ENCODE results near the gene HOXB3.

HOXB3 gene

DNA sequence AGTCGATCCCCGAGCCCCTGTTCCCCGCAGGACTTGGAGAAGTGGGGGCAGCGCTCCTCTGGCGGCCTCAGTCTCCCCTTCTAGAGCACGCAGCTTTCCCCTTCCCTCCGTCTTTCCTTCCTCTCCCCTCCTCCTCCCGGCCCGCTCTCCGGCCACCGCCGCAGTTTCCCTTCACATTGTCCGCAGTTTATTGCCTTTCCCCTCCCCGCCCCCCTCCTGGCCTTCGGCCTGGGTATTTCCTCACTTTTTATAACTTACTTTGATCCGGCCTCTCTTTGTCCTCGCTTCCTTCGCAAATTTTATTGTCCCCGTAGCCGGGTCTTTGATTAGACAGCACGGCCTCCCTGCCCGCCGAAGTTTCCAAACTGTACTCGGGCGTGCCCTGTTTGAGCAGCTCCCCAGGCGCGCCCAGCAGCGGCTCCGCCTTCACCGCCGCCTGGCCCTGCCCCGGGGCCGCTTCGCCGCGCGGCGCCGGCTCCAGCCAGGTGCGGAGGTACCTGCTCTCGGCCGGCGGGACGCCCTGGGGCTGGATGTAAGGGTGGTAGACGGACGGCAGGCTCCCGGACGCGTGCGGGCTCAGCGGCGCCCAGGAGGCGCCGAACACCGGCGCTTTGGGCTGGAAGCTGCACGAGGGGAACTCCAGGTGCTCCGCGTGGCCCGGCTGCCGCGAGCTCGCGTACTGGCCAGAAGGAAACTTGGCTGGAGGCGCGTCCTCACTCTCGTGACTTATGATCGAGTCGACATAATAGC lies 35.6 kb upstream of the HOXB3 start:
- DNase-seq = no peak

DNA sequence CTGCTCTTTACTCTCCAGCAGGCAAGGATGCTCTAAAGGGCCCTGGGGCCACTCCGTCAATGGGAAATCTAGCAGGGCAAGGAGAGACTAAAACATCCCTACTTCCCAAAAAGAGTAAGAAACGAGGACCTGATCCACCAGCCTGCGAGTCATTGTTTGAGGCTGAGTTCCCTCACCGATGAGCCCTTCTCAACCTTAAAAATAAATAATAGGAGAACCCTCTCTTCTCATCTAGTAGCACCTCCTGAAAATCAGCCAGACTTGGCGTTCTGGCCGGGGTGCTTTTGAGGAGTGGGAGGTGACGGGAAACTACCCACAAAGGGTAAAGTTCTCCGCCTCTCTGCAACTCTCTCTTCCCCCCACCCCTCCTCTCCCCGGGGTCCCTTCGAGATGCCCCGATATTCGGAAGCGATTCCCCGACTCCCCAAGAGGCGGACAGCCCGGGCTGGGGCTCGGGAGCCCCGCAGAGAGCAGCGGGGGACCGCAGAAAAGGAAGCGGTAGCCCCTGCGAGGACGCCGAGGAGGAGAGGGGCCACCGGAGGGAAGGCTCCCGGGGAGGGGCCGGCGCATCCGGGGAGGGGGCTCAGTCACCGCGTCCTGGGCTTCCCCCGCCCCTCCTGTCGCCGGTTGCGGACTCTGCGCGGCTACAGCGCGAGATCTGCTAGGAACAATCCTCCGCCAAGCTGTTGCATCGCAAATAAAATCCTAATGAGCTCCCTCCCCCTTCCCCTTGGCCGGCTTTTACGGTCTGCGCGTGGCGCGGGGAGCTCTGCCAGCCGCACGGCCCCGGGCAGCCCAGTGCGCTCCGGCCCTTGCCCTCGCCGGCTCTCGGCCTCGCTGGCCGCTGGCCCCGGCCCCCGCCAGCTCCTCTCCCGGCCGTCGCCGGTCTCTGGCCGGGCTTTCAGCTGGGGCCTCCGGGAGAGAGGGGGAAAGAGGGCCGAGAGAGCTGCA lies 34.8 kb upstream of the HOXB3 start:
- no peak for DNase-seq

DNA sequence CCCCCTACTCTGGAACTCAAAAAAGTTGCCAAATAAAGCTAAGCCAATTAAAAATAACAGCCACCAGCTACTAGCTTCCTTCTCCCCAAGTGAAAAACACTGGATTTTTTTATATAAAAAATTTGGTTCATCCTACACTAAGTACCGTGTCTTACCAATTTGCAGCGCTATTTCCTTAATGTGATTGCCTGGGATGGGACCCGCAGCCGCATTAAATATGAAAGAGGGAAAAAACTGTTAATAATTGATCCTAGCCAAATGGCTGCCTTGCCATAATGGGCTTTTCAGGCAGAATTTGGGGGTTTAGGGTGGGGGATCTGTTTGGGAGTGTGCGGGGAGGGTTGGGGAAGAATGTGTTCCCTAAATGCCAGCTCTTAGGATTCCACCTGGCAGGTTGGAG lies 34.1 kb upstream of the HOXB3 start:
- DNase-seq = no peak

DNA sequence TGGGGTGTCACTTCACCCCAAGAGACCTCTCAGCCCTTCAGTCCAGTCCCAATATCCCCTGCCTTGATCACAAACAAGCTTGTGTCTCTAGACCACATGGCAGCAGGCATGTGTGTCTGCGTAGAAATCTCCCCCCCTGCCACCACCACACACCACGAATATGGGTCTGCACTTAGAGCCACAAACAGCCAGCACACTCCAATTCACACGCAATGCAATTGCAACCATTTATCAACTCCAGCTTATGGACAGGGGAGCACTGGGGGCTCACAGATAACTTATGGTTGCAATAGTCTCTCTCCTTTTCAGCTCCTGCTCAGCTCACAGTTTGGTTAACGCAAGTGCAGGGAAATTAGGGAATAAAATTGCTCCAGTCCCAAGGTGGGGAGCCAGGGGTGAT lies 33.5 kb upstream of the HOXB3 start:
- no peak for DNase-seq

DNA sequence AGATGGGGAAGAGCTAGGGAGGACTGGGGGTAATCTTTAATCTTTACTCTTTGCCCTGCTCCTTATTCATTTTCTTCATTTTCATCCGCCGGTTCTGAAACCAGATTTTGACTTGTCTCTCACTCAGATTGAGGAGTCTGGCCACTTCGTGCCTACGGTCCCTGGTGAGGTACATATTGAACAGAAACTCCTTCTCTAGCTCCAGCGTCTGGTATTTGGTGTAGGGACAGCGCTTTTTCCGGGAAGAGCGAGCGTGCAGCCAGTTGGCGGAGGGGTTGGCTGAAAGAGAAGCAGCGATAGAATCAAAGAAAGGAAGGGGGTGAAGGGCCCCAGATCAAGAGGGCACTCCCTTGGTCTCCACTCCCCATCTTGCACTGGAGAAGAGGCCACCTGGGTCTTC lies 32.8 kb upstream of the HOXB3 start:
- no peak for DNase-seq

DNA sequence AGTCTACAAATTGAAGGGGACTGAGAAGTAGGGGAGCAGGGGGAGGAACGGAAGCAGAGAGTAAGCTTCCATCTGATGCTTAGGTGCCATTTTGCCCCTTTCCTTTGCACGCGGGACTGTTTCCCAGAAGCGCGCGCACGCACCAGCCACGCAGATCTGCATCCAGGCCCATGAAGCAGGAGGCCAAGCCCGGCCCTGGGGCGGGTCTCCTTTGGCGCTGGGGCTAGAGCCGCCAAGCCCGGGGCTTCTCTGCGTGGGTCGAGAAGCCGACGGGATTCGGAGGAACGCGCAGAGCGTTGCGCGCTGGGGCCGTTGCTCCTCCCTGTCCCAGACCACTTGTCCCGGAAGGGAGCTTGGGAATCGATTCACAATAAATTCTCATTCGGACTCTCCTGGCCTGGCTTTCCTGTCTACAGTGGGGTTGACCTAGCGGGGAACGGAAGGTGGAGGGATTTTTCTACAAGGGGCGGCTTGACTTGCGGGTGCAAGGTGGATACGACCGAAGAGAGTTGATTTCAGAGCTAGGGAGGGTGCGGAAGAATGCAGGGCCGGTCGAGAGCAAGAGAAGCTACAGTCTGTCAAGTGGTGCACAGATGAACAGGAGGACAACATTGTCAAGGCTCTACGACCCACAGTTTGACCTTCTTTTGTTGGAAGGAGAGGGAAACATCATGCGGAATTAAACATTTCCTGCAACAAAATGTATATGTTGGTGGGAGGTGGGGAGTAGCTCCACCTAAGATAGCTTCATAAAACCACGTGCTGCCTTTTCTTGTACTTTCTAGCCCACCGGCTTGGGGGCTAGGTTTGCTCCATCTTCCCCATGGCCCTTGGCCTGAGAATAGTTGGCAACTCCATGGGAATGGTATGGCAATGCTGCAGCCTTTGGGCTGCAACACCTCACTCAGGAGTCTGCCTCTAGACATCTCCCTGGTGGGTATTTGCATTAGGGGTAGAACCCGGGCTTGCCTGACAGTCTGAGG lies 31.7 kb upstream of the HOXB3 start:
- no peak for DNase-seq

DNA sequence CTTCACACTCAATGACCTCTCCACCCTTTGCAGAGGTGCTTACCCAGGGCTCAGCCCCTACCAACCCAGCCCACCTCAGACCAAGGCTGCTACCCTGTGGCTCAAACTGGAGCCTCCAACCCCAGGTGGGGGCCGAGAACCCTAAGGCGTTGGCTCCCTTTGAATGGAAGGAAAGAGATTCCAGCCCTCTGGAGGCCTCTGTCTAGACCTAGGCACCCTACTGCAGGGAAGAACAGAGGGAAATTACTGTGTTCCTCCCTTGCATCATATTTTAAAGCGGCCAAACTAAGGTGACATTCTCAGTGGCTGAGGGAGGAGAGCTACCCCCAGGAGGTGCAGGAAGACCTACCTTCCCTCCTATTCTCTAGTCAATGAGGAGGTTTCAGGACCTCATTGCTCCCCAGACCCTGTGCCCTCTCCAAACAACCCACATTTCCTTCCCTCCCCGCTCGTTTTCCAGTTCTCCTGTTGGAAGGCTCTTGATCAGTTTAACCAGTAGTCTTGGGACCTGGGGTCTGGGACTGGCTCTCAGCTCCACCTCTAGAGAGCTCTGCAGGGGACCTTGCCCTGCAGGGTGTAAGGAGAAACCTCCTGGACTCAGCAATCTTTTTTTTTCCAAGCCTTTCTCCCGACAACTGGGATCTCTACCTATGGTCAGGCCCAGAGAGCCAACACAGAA lies 30.6 kb upstream of the HOXB3 start:
- DNase-seq = no peak

DNA sequence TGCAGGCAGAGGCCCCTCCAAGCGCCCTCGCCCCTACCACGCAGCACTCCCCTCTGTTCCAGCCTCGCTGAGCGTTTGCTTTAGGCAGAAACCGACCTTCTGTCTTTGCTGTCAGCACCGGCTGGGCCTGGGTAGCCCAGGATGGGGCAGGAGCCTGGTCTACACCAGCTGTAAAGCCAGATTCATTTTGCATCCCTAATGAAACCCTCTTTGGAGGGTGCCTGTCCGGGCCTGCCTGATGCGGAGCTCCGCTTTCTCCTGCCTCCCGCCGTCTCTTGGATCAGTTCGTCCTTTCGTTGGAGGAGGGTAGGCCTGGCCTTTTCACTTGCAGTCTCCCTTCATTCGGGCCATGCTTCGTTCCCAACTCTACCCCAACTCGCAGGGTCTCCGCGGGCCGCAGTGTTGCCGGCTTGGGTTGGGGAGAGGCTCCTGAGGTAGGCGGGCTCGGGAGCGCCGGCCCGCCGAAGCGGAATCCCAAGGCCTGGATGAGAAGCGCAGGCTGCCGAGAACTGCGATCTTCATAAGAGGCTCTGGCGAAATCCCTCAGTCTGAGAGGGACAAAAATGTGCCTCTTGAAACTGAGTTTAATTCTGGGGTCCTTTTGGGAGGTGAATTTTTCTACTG lies 29.9 kb upstream of the HOXB3 start:
- no peak for DNase-seq

DNA sequence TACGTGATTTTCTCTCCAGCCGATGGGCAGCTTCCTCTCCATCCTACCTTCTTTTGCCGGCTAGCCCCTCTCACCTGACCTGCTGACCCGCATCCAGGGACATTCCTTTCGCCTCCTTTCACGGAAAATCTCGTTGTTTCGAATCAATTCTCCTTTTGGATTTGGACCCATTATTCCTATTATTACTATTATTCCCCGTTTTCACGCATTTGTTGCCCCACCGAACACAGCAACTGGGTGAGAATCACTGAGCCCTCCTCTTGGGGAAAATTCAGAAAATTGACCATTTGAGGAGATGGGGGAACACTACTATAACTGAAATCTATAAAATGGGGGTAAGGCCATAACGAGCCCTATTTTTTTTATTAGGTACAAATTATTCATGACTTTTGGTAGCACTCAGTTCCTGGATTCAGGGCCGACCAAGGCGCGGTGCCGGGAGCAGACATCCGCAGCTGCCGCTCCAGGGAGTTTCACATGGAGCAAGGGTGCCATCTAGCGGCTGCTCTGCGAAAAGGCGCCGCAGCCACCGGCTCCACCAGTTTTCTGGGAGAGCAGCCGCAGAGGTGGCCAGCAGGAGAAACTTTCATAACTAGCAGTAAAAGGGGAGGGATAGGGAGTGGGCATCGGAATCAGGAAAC lies 28.3 kb upstream of the HOXB3 start:
- peak; percentile 59 for DNase-seq

DNA sequence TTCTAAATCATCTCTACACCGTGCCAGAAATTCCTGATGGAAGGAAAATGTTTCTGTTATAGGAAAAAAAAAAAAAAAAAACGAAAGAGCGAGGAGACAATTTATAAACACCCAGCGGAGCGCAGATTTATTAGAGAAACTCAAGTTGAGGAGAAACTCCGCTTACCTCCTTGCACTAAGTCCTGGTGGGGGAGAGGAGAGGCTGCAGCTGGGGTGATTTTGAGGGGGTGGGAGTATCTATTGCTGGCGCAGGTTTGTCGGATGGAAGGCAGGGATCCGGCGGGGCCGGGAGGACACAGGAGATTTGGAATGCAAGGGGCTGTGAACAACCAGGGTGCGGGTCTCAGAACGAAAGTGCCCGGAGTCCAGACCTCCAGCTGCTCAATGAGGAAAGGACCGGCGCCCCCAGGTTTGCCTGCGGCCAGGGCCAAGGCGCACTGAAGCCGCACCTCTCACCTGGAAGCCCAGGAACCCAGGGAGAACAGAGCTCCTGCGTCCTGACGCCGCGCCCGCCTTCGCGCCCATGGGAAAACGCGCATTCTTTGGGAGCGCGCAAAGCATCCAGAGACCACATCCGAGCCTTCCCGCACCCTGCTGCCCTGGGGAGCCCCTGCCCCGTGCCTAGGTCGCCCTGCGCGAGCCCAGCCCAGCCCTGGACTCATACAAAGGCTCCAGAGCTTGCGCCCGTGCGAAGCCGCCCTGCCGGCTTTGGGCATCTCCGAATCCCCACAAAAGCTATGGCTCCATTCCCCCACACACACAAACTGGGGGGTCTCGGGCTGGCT lies 27.6 kb upstream of the HOXB3 start:
- DNase-seq = no peak

DNA sequence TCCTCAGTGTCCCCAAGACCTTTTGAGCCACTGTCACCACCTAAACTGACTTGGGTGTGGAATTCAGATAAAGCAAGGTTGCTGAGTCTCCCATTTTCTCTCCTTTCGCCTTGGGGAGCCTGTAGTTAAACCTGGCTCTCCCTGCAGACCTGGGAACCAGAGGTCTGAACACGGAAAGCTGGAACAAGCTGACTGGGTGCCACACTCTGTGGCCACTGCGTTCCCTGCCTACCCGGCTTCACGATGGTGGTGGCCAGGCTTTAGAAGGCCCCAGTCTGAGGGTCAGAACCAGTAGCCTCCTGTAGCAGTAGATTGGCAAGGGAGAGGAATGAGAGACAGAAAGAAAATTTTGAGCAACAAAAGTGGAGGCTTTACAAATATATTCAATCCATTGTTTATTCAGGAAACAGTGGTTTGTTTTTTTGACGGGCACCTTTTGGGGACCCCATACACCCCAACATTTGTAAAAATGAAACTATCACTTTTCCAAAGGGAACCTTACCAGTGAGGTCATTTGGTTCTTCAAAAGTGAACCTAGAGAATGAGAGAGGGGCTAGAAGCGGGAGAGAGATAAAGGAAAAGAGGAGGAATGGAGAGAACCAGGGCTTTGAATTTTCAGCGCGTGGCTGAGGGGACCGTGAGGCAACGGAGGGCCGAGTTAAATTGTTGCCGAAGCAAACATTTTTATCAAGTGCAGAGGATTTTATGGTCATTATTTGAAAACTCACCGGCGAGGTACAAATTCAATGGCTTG lies 26.9 kb upstream of the HOXB3 start:
- no peak for DNase-seq

DNA sequence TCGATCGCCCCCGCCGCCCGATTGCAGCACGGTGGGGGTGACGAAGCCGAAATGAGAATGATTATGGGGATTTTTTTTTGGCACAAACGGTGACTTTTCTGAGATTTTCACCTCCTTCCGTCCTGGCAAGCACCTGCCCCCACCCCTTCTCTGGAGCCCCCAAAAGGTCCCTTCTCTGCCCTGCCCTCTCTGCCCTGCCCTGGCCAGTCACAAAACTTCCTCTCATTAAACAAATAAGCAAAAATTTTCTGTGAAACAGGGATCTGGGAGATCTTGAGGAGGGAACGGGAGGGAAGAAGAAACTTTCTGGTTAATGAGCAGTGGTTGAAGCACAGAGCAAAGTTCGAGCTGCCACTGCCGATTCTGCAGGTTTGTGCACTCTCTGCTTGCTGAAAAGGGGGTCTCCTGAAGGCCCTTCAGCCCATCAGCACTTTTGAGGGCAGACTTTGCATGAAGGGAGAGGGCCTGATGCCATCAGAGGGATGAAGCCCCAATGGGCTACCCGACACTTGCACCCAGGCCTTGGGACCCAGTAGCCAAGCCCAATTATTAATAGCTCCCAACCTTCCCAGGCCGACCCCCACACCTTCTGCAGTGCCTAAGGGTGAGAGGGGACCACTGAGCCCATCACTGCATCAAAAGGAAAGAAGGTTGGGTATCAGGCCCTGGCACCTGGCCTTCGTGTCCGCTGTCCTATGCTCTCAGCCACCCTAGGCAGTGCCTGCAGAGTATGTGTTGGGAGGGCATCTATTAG lies 26.1 kb upstream of the HOXB3 start:
- DNase-seq = no peak

DNA sequence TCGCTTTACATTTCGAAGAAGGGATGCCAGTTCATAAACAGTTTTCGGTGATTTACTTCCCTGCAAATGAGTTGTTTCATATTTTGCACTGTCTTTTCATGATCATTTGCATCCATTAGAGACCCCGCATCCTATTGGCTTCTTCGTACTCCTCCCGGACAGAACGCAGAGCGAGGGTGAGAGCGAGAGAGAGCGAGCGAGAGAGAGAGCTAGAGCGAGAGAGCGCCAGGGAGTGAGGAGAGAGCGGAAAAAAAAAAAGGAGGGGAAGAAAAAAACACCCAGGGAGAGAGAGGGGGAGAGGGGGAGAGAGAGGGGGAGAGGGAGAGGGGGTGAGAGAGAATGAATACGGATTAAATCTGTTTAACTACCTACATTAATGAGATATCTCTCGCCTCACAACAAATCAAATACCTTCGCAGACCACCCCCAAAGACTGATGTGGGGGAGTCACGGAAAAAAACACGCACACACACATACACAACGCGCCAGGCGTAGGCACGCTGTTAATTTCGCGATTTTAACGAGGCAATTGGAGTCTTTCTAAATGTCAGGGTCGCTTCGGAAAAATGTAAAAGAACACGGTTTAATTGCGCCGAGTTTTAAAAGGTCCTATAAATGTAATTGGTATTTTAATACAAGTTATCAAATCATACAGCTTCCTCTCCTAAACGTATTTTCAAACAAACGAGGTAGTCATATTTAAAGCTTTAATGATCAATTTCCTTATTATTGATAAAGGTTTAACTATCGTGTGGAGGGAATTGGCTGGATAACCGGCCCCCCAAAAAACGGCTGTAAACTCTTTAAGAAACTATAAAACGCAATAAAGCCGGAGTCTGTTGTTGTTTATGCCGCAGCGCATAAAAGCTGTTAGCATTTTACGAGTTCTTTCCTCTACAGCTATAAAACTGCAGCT lies 25.3 kb upstream of the HOXB3 start, which contains the start of gene HOXB8:
HOXB8 (minus strand) TSS at position 246 of the 916 bp plus-strand sequence. CDS start 588 bp downstream, outside the sequence.
- no peak for DNase-seq

DNA sequence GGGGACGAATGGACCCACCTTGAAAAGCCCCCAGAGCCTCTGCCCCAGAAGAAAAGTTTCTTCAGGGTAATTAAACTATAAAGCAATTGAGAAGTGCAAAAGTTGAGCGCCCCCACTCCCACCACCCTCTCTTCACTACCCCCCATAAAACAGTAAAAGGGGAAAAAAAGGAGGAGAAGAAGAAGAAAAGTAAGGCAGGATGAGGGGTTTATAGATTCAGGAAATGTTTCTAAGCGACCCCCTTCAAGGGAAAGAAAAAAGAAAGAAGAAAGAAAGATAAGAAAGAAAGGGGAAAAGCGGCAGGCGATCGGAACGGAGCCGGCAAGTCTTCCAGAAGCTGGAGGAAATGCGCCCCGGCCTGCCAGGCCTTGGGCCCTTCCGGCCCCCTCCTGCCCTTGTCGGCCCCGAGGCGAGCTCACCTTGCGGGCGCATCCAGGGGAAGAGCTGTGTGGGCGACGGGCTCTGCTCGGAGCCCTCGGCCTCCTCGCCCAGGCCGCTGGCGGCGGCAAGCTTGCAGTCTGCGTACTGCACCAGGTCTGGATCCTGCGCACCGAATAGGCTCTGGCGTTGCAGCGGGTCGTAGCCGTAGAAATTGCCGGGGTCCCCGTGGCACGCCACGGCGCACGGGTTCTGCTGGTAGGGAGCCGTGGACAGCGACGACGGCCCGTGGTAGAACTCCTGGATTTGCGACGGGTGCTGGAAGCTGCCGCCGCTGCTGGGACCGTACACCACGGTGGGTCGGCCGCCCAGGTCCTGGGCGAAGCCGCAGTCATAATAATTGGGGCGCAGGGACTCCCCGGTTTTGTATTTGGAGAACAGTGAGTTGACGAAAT lies 24.0 kb upstream of the HOXB3 start:
- no peak for DNase-seq

DNA sequence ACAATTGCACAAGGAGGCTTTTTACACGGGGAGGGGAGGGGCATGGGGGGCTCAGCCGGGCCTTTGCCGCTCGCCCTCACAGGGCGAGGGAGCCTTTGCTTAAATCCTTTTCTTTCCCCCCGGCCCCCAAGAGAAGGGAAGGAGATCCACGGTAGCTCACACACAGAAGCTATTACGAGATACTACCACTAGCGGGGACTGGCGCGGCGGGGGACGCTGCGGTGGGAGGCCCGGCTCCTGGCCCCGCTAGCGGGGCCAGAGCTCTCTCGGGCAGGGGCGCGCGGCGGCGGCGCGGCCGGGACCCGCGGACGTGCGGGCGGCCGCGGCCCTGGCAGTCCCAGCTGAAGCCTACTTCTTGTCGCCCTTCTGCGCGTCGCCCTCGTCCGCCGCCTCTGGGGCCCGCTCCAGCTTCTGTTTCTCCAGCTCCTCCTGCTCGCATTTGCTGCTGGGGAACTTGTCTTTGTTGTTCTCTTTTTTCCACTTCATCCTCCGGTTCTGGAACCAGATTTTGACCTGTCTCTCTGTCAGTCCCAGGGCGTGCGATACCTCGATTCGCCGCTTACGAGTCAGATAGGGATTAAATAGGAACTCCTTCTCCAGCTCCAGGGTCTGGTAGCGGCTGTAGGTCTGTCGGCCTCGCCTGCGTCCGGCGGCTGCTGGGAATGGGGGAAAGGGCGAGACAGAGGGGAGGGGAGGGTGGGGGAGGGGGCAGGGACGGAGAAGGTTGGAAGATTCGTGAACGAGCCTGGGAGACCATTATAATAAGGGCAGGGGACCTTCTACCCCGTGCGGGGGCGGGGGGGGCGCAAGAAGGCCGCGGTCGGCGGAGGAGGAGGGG lies 23.0 kb upstream of the HOXB3 start:
- DNase-seq = no peak

DNA sequence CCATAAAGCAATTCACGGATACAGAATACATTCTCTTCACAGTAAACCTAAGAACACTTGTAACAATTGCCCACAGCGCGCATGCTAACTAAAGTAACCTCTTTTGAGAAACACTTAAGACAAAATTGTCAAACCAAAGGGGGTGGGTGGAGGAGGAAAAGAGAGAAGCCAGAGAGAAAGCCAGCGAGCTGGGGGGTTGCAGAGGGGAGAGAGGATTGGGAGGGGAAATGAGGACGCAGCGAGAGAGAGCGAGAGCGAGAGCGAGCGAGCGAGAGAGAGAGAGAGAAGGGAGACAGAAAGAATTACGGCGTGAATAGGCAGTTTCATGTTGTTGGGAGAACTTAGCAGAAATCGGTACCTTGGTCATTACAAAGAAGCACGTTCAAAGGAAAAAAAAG lies 22.4 kb upstream of the HOXB3 start:
- DNase-seq = no peak

All from NCI-H2171 (cell line).